A549 (cell line): ENCODE data around the gene SLC35F4. TPM values are rescaled to one million over a fixed set of nuclear protein-coding genes. Genes with fewer than 3 reads are reported as not detected.

Source experiments
- ATAC-seq, 2 experiments: fragments of 200-7000 bp in 1 of 2; fragments of >200 bp in 1 of 2; cut with Nextera tagmentation in 1 of 2; cut with Tn5 transposase in 1 of 2; 3 replicates each; pipeline versions ENCODE4 v1.8.0 to v1.9.1; 2018 to 2020; ENCODE audit warnings: mild to moderate bottlenecking in 1 of 2, moderate library complexity in 1 of 2
- CTCF ChIA-PET: fragments of 300-600 bp; sonication (Branson Sonifier 250); formaldehyde crosslinking; extraction: SDS; loops from one replicate; lab custom pipeline; 2021; ENCODE audit warnings: antibody characterized with exemption, inconsistent platforms; lab: Yijun Ruan, JAX
- POLR2A ChIA-PET: fragments of 350-600 bp; formaldehyde crosslinking; extraction: SDS; loops from one replicate; lab custom pipeline; 2021; ENCODE audit warnings: antibody characterized with exemption, inconsistent platforms; lab: Yijun Ruan, JAX
- DNase-seq, 2 experiments: peaks; one replicate each; pipeline versions ENCODE4 v3.0.0 to v3.0.0-alpha.2; 2011 to 2016; ENCODE audit warnings: low read depth in 1 of 2, low spot score in 1 of 2
- FAIRE-seq: peaks from 2 replicates; lab custom pipeline; 2011; peaks lifted over from hg19 to GRCh38; lab: Jason Lieb, UNC
- H3K27ac ChIP-seq, 2 experiments: fragments of >200 bp; sonication (Bioruptor Twin); formaldehyde crosslinking; 3 replicates each; pipeline ENCODE4 v1.5.1; 2016 to 2017
- H3K4me1 ChIP-seq: fragments of >200 bp; sonication (Bioruptor Twin); formaldehyde crosslinking; 3 replicates; pipeline ENCODE4 v1.6.1; 2016
- H3K4me2 ChIP-seq: fragments of >200 bp; sonication (Bioruptor Twin); formaldehyde crosslinking; 3 replicates; pipeline ENCODE4 v1.6.1; 2016
- H3K4me3 ChIP-seq: fragments of >200 bp; sonication (Bioruptor Twin); formaldehyde crosslinking; 3 replicates; pipeline ENCODE4 v1.5.1; 2016
- H3K9me3 ChIP-seq: fragments of >200 bp; sonication (Bioruptor Twin); formaldehyde crosslinking; 3 replicates; pipeline ENCODE4 v1.6.1; 2016
- BHLHE40 ChIP-seq: IDR thresholded peaks from 2 replicates; pipeline ENCODE4 v1.6.1; 2012; ENCODE audit warnings: low read depth, low read length, inconsistent platforms
- CBX2 ChIP-seq: fragments of 200-600 bp; sonication (generic); IDR thresholded peaks from 2 replicates; pipeline ENCODE4 v1.6.1; 2016; ENCODE audit warnings: low read depth, mild to moderate bottlenecking, borderline replicate concordance
- CBX8 ChIP-seq: fragments of 200-600 bp; sonication (generic); IDR thresholded peaks from 2 replicates; pipeline ENCODE4 v1.6.1; 2016
- CEBPB ChIP-seq, 2 experiments: fragments of >200 bp in 1 of 2; sonication (Bioruptor Twin) in 1 of 2; formaldehyde crosslinking in 1 of 2; IDR thresholded peaks; 2 replicates each; pipeline ENCODE4 v1.6.1; 2012 to 2016
- CHD2 ChIP-seq: fragments of 150-350 bp; IDR thresholded peaks from 2 replicates; pipeline ENCODE4 v1.6.1; 2014; ENCODE audit warnings: low read length; ENCODE audit not compliant: partially characterized antibody
- CHD4 ChIP-seq: fragments of 200-600 bp; sonication (generic); IDR thresholded peaks from 2 replicates; pipeline ENCODE4 v1.6.1; 2016; ENCODE audit warnings: antibody characterized with exemption, mild to moderate bottlenecking, borderline replicate concordance
- EHF ChIP-seq: fragments of 250-450 bp; sonication (Bioruptor Pico); IDR thresholded peaks from 2 replicates; pipeline ENCODE4 v1.5.0; 2020; ENCODE audit warnings: mild to moderate bottlenecking
- FOSB ChIP-seq: fragments of 250-450 bp; sonication (Bioruptor Pico); IDR thresholded peaks from 2 replicates; pipeline ENCODE4 v1.5.0; 2020; ENCODE audit warnings: mild to moderate bottlenecking, moderate library complexity
- FOSL2 ChIP-seq, 2 experiments: fragments of 450-650 bp in 1 of 2; fragments of >200 bp in 1 of 2; sonication (Bioruptor Twin) in 1 of 2; formaldehyde crosslinking; IDR thresholded peaks; 2 replicates each; pipeline versions ENCODE4 v1.5.0 to v1.6.1; 2016 to 2020; ENCODE audit warnings: mild to moderate bottlenecking in 1 of 2, moderate library complexity in 1 of 2
- HDAC2 ChIP-seq: fragments of 200-600 bp; sonication (generic); IDR thresholded peaks from 2 replicates; pipeline ENCODE4 v1.6.1; 2016
- HEYL ChIP-seq: fragments of 250-450 bp; sonication (Bioruptor Pico); IDR thresholded peaks from 2 replicates; pipeline ENCODE4 v1.8.0; 2021; ENCODE audit warnings: mild to moderate bottlenecking, moderate library complexity
- HOXA7 ChIP-seq: fragments of 250-450 bp; sonication (Bioruptor Pico); IDR thresholded peaks from 2 replicates; pipeline ENCODE4 v1.5.0; 2020; ENCODE audit warnings: mild to moderate bottlenecking, moderate library complexity
- HOXB13 ChIP-seq: fragments of 250-450 bp; sonication (Bioruptor Pico); IDR thresholded peaks from 2 replicates; pipeline ENCODE4 v1.5.0; 2020; ENCODE audit warnings: low read depth, mild to moderate bottlenecking, moderate library complexity
- HOXB5 ChIP-seq: fragments of 250-450 bp; sonication (Bioruptor Pico); IDR thresholded peaks from 2 replicates; pipeline ENCODE4 v1.5.0; 2020; ENCODE audit warnings: mild to moderate bottlenecking, moderate library complexity
- KDM5A ChIP-seq: fragments of 200-600 bp; sonication (generic); IDR thresholded peaks from 2 replicates; pipeline ENCODE4 v1.6.1; 2016; ENCODE audit warnings: antibody characterized with exemption, mild to moderate bottlenecking
- MAZ ChIP-seq: fragments of 150-350 bp; IDR thresholded peaks from 2 replicates; pipeline ENCODE4 v1.6.1; 2014; ENCODE audit warnings: antibody characterized with exemption, low read depth, low read length, borderline replicate concordance
- MYC ChIP-seq: IDR thresholded peaks from 2 replicates; pipeline ENCODE4 v1.6.1; 2012; ENCODE audit warnings: mild to moderate bottlenecking, inconsistent platforms, low read length, improper control_type of control experiment, borderline replicate concordance
- NFE2L2 ChIP-seq: fragments of 150-350 bp; conservative IDR thresholded peaks from 2 replicates; pipeline ENCODE4 v1.6.1; 2014; ENCODE audit warnings: low read length
- NR3C1 ChIP-seq: fragments of >200 bp; sonication (Bioruptor Twin); formaldehyde crosslinking; IDR thresholded peaks from 3 replicates; pipeline ENCODE4 v1.6.1; 2017
- POLR2A ChIP-seq: IDR thresholded peaks from 2 replicates; pipeline ENCODE4 v1.6.1; 2012; ENCODE audit warnings: mild to moderate bottlenecking, low read length
- RAD21 ChIP-seq, 2 experiments: fragments of >200 bp in 1 of 2; sonication (Bioruptor Twin) in 1 of 2; formaldehyde crosslinking in 1 of 2; IDR thresholded peaks in 1 of 2; conservative IDR thresholded peaks in 1 of 2; 2 replicates in 1 of 2; 3 replicates in 1 of 2; pipeline ENCODE4 v1.6.1; 2012 to 2018; ENCODE audit warnings: inconsistent platforms in 1 of 2
- RARB ChIP-seq: fragments of 250-450 bp; sonication (Bioruptor Pico); IDR thresholded peaks from 2 replicates; pipeline ENCODE4 v1.8.0; 2021; ENCODE audit warnings: mild to moderate bottlenecking, moderate library complexity
- RFX5 ChIP-seq: fragments of 450-650 bp; IDR thresholded peaks from 2 replicates; pipeline ENCODE4 v1.7.1; 2014; ENCODE audit warnings: antibody characterized with exemption, mild to moderate bottlenecking, moderate library complexity
- RNF2 ChIP-seq: fragments of 200-600 bp; sonication (generic); IDR thresholded peaks from 2 replicates; pipeline ENCODE4 v1.6.1; 2016; ENCODE audit warnings: low read depth, mild to moderate bottlenecking, antibody characterized with exemption, moderate library complexity, borderline replicate concordance
- SMC3 ChIP-seq: fragments of >200 bp; sonication (Bioruptor Twin); formaldehyde crosslinking; IDR thresholded peaks from 3 replicates; pipeline ENCODE4 v1.6.1; 2018; ENCODE audit warnings: inconsistent platforms
- SREBF2 ChIP-seq: fragments of 450-650 bp; IDR thresholded peaks from 2 replicates; pipeline ENCODE4 v1.6.1; 2014; ENCODE audit warnings: mild to moderate bottlenecking, moderate library complexity
- TFCP2L1 ChIP-seq: fragments of 250-450 bp; sonication (Bioruptor Pico); IDR thresholded peaks from 2 replicates; pipeline ENCODE4 v1.5.0; 2021; ENCODE audit warnings: mild to moderate bottlenecking
- ZFP36 ChIP-seq: fragments of 450-650 bp; IDR thresholded peaks from 2 replicates; pipeline ENCODE4 v1.6.1; 2014; ENCODE audit warnings: borderline replicate concordance; ENCODE audit not compliant: partially characterized antibody
- ZNF302 ChIP-seq: fragments of 250-450 bp; sonication (Bioruptor Pico); IDR thresholded peaks from 2 replicates; pipeline ENCODE4 v1.9.0; 2021; ENCODE audit warnings: inconsistent platforms, mild to moderate bottlenecking, moderate library complexity
- WGBS: methylation state at CpG from one replicate; pipeline ENCODE4 v1.1.6; 2017; ENCODE audit errors: missing lambda C conversion rate; 5-methylcytosine and 5-hydroxymethylcytosine counted together
- polyA plus RNA-seq, 4 experiments: library from polyadenylated mRNA; depleted of rRNA in 3 of 4; stranded (reverse); fragments of >200 nt; fragmentation: RNase III in 1 of 4; extraction: RNeasy Plus Mini Kit Qiagen cat#74134 plus additional on column Dnase treatment in 1 of 4; gene quantifications; 2 replicates in 3 of 4; 3 replicates in 1 of 4; pipeline ENCODE4 v1.2.3, GENCODE V29; 2011 to 2017
- TF ChIP-seq, protein P1 (sequence below): IDR thresholded peaks from 2 replicates; pipeline ENCODE4 v1.6.1; 2012; ENCODE audit warnings: low read depth, borderline replicate concordance
- TF ChIP-seq, protein P2 (sequence below): fragments of >200 bp; sonication (Bioruptor Twin); formaldehyde crosslinking; IDR thresholded peaks from 3 replicates; pipeline ENCODE4 v1.6.1; 2016
- TF ChIP-seq, protein P3 (sequence below): fragments of 450-650 bp; IDR thresholded peaks from 2 replicates; pipeline ENCODE4 v1.6.1; 2014; ENCODE audit warnings: antibody characterized with exemption

The SLC35F4 gene
- polyA plus RNA-seq, 2 of the 4 experiments (the other 2 are of a cell fraction): not detected

DNA sequence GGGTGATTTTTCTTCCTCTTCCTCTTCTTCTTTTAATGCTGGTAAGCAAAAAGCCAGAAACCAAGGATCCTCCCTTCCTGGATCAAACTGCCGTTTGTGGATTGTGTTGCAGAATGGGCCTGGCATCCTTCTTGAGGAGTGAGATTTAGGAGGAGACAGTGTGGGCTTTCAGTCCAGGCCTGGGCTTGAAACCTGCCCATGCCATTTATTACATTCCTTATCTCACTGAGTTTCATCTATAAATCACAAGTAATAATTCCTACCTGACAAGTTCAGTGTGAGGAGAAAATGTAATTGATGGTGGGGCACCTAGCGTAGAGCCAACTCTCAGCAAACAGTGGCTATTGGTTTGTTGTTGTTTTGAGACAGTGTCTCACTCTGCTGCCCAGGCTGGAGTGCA is 126.4 kb downstream of the SLC35F4 start:
- Histone ChIP-seq H3K9me3 (no peaks in the 10 kb centered on the region), H3K27ac (no peak overlapping the region), H3K4me2 (no peak overlapping the region), H3K4me3 (no peak overlapping the region), H3K4me1 (no peaks in the 10 kb centered on the region)
- ChIA-PET POLR2A (no interaction called here), CTCF (no interaction called here)
- ATAC-seq (no peak), DNase-seq (no peak), FAIRE-seq (no peak)
- WGBS: 27% methylated on average over 2 of the region's 2 CpGs
- TF ChIP-seq MYC (no peak), CHD4 (no peak), BHLHE40 (no peak), POLR2A (no peak), CBX8 (no peak), SMC3 (no peak), EHF (no peak), ZNF302 (CRISPR knock-in tag) (no peak), HOXA7 (no peak), RNF2 (no peak), TFCP2L1 (no peak), RFX5 (no peak)
- TF ChIP-seq, protein P1, sequence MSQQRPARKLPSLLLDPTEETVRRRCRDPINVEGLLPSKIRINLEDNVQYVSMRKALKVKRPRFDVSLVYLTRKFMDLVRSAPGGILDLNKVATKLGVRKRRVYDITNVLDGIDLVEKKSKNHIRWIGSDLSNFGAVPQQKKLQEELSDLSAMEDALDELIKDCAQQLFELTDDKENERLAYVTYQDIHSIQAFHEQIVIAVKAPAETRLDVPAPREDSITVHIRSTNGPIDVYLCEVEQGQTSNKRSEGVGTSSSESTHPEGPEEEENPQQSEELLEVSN: no peak
- TF ChIP-seq, protein P2, sequence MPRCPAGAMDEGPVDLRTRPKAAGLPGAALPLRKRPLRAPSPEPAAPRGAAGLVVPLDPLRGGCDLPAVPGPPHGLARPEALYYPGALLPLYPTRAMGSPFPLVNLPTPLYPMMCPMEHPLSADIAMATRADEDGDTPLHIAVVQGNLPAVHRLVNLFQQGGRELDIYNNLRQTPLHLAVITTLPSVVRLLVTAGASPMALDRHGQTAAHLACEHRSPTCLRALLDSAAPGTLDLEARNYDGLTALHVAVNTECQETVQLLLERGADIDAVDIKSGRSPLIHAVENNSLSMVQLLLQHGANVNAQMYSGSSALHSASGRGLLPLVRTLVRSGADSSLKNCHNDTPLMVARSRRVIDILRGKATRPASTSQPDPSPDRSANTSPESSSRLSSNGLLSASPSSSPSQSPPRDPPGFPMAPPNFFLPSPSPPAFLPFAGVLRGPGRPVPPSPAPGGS: no peak

DNA sequence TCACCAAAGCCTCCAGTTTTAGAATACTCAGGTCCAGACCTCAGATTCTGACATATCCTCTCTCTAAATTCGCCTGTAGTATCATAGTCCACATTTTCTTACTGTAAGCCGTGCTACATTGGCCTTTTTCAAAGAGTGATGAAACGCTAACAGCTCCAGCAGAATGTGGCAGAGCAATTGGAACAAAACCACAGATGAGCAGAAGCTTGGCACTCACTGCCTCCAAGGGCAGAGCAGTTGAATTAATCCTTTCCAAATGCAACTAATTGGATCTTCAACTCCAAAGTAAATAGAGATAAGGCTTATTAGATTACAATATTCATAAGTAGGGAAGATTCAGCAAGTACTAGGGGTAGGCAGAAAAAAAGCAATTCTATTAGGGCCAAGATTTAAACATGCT is 128.3 kb downstream of the SLC35F4 start:
- no peak for TF ChIP-seq ZNF302 (CRISPR knock-in tag)
- TF ChIP-seq CHD2: no peak
- no peak for TF ChIP-seq HDAC2
- no peak for TF ChIP-seq NR3C1
- TF ChIP-seq CBX8: no peak
- TF ChIP-seq ZFP36: no peak
- no peak for TF ChIP-seq POLR2A
- no peak for TF ChIP-seq CBX2
- TF ChIP-seq KDM5A: no peak
- TF ChIP-seq RARB (CRISPR knock-in tag): no peak
- no peak for TF ChIP-seq FOSL2 (IDR thresholded peaks at IDR 0.05)
- no peak for TF ChIP-seq FOSL2 (CRISPR knock-in tag; IDR thresholded peaks at IDR 0.05)
- no peak for TF ChIP-seq HOXB13 (CRISPR knock-in tag)
- TF ChIP-seq NFE2L2: no peak
- POLR2A ChIA-PET: no interaction called here
- no peak overlapping the region for H3K4me3 ChIP-seq
- H3K4me2 ChIP-seq: no peak overlapping the region
- ATAC-seq: no peak
- WGBS: 16% methylated on average over 3 of the region's 3 CpGs
- H3K27ac ChIP-seq: no peak overlapping the region
- no peaks in the 10 kb centered on the region for H3K4me1 ChIP-seq
- H3K9me3 ChIP-seq: no peaks in the 10 kb centered on the region
- FAIRE-seq: no peak
- no peak for DNase-seq
- CTCF ChIA-PET: no interaction called here

DNA sequence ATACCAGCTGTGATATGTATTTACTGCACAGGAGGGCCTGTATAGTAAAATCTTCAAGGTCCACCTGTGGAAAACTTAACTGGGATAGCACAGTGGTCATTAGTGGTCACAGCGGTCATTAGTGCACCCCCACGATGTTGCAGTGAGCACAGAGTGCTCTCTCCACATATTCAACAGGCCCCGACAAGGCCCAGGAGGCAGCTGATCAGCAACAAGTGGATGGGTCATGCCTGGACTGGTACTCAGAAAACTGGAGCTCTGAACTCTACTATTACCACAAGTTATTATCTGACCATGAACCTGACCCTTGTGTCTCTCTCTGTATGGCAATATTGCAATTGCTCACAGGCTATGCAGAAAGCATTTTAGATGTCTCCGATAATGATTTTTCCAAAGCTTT is 129.5 kb downstream of the SLC35F4 start:
- WGBS: 49% methylated on average over 4 of the region's 4 CpGs
- Histone ChIP-seq H3K9me3 (no peaks in the 10 kb centered on the region), H3K4me2 (no peak overlapping the region), H3K27ac (no peak overlapping the region), H3K4me3 (no peak overlapping the region), H3K4me1 (no peaks in the 10 kb centered on the region)
- FAIRE-seq (no peak), DNase-seq (no peak), ATAC-seq (no peak)
- ChIA-PET CTCF (no interaction called here), POLR2A (no interaction called here)
- TF ChIP-seq, protein P3, sequence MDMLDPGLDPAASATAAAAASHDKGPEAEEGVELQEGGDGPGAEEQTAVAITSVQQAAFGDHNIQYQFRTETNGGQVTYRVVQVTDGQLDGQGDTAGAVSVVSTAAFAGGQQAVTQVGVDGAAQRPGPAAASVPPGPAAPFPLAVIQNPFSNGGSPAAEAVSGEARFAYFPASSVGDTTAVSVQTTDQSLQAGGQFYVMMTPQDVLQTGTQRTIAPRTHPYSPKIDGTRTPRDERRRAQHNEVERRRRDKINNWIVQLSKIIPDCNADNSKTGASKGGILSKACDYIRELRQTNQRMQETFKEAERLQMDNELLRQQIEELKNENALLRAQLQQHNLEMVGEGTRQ: no peak
- no peak for TF ChIP-seq CBX8
- no peak for TF ChIP-seq RFX5
- TF ChIP-seq CEBPB (IDR thresholded peaks at IDR 0.05): no peak
- TF ChIP-seq TFCP2L1: no peak
- TF ChIP-seq HDAC2: no peak
- TF ChIP-seq, protein P2: no peak
- TF ChIP-seq HEYL: no peak
- TF ChIP-seq HOXB5: no peak
- no peak for TF ChIP-seq FOSB (CRISPR knock-in tag)
- TF ChIP-seq MYC: no peak
- TF ChIP-seq SREBF2: no peak
- no peak for TF ChIP-seq RAD21 (conservative IDR thresholded peaks at IDR 0.05 in 1 of 2, IDR thresholded peaks at IDR 0.05 in 1 of 2)
- no peak for TF ChIP-seq MAZ
- TF ChIP-seq SMC3: no peak
